ENCODE results near the gene CMIP.

The CMIP gene

GRCh38 chr16:81436386-81436785 lies 8.2 kb upstream of the CMIP start:
- Histone ChIP-seq H3K9me3 (ENCODE audit: insufficient read depth, low read depth, low read length) (peaks cover 4% of the 10 kb centered on the region), H3K4ac (ENCODE audit: low read depth, low read length) (no peak overlapping the region), H3K27me3 (ENCODE audit: insufficient read depth, low read length) (no peaks in the 10 kb centered on the region), H4K8ac (ENCODE audit: low read depth, low read length) (no peak overlapping the region), H2AK5ac (ENCODE audit: low read length) (no peak overlapping the region), H2BK120ac (ENCODE audit: insufficient read depth, low read length, poor library complexity) (no peak overlapping the region), H3K79me2 (ENCODE audit: control insufficient read depth, insufficient read depth, low read length, poor library complexity) (no peaks in the 10 kb centered on the region), H3K79me1 (ENCODE audit: low read length) (peaks cover 10% of the 10 kb centered on the region), H3K23ac (ENCODE audit: low read length) (no peak overlapping the region), H4K91ac (ENCODE audit: low read depth, low read length) (no peak overlapping the region), H3K4me2 (ENCODE audit: low read length) (no peak overlapping the region), H3K18ac (ENCODE audit: low read length) (no peak overlapping the region), H4K12ac (ENCODE audit: low read depth, low read length) (no peak overlapping the region), H3K36me3 (ENCODE audit: control insufficient read depth in 1 of 2, insufficient read depth in 2 of 2, low read length in 2 of 2) (no peaks in the 10 kb centered on the region), H3K27ac (ENCODE audit: low read depth, low read length) (no peak overlapping the region), H3K4me3 (ENCODE audit: low read depth, low read length) (no peak overlapping the region), H3K4me1 (ENCODE audit: control insufficient read depth in 1 of 2, insufficient read depth in 2 of 2, low read length in 2 of 2) (peaks cover 13 to 22% of the 10 kb centered on the region in 2 experiments), H2BK5ac (ENCODE audit: low read depth, low read length, poor library complexity) (no peak overlapping the region), H3K9ac (ENCODE audit: low read length) (no peak overlapping the region), H3K14ac (ENCODE audit: low read length) (no peak overlapping the region), H2AFZ (ENCODE audit: insufficient read depth, low read length, poor library complexity) (no peak overlapping the region), H2BK12ac (ENCODE audit: low read length) (no peak overlapping the region)
- no peak for DNase-seq
- no CpG with 5 or more reads among the region's 6 CpGs for WGBS (ENCODE audit: extremely low coverage, insufficient coverage, insufficient read length)

GRCh38 chr16:81437865-81438264 lies 6.7 kb upstream of the CMIP start:
- Histone ChIP-seq H2AFZ (ENCODE audit: insufficient read depth, low read length, poor library complexity) (no peak overlapping the region), H3K4me3 (ENCODE audit: low read depth, low read length) (no peak overlapping the region)
- no CpG with 5 or more reads among the region's 10 CpGs for WGBS (ENCODE audit: extremely low coverage, insufficient coverage, insufficient read length)

GRCh38 chr16:81440888-81441761 lies 3.5 kb upstream of the CMIP start:
- H3K79me1 ChIP-seq (ENCODE audit: low read length) = peaks cover 16% of the 10 kb centered on the region
- no peak overlapping the region for H4K12ac ChIP-seq (ENCODE audit: low read depth, low read length)
- no peak overlapping the region for H3K9ac ChIP-seq (ENCODE audit: low read length)
- H3K79me2 ChIP-seq (ENCODE audit: control insufficient read depth, insufficient read depth, low read length, poor library complexity) = peaks cover 14% of the 10 kb centered on the region
- H2AFZ ChIP-seq (ENCODE audit: insufficient read depth, low read length, poor library complexity) = no peak overlapping the region
- no peak overlapping the region for H4K8ac ChIP-seq (ENCODE audit: low read depth, low read length)
- H2BK5ac ChIP-seq (ENCODE audit: low read depth, low read length, poor library complexity) = no peak overlapping the region
- H2BK120ac ChIP-seq (ENCODE audit: insufficient read depth, low read length, poor library complexity) = no peak overlapping the region
- H2AK5ac ChIP-seq (ENCODE audit: low read length) = no peak overlapping the region
- peak overlapping the region; percentile 17 for H2BK12ac ChIP-seq (ENCODE audit: low read length)
- peaks cover 2% of the 10 kb centered on the region for H3K9me3 ChIP-seq (ENCODE audit: insufficient read depth, low read depth, low read length)
- H3K18ac ChIP-seq (ENCODE audit: low read length) = no peak overlapping the region
- no peak overlapping the region for H3K4me3 ChIP-seq (ENCODE audit: low read depth, low read length)
- no peak overlapping the region for H3K4me2 ChIP-seq (ENCODE audit: low read length)
- DNase-seq = peak; percentile 90 to 92
- peak overlapping the region; percentile 20 for H3K14ac ChIP-seq (ENCODE audit: low read length)
- no peak overlapping the region for H3K27ac ChIP-seq (ENCODE audit: low read depth, low read length)
- WGBS (ENCODE audit: extremely low coverage, insufficient coverage, insufficient read length) = no CpG with 5 or more reads among the region's 21 CpGs
- H4K91ac ChIP-seq (ENCODE audit: low read depth, low read length) = peak overlapping the region; percentile 9
- H3K27me3 ChIP-seq (ENCODE audit: insufficient read depth, low read length) = no peaks in the 10 kb centered on the region
- peaks cover 14 to 16% of the 10 kb centered on the region in 2 experiments for H3K4me1 ChIP-seq (ENCODE audit: control insufficient read depth in 1 of 2, insufficient read depth in 2 of 2, low read length in 2 of 2)
- no peak overlapping the region for H3K23ac ChIP-seq (ENCODE audit: low read length)
- no peak overlapping the region for H3K4ac ChIP-seq (ENCODE audit: low read depth, low read length)
- H3K36me3 ChIP-seq (ENCODE audit: control insufficient read depth in 1 of 2, insufficient read depth in 2 of 2, low read length in 2 of 2) = no peaks in the 10 kb centered on the region

More at GRCh38 chr16:81437865-81438264, 6.7 kb upstream of the CMIP start:
- Histone ChIP-seq H3K36me3 (ENCODE audit: control insufficient read depth in 1 of 2, insufficient read depth in 2 of 2, low read length in 2 of 2) (no peaks in the 10 kb centered on the region), H4K8ac (ENCODE audit: low read depth, low read length) (no peak overlapping the region), H3K79me1 (ENCODE audit: low read length) (no peaks in the 10 kb centered on the region), H4K12ac (ENCODE audit: low read depth, low read length) (no peak overlapping the region), H2BK5ac (ENCODE audit: low read depth, low read length, poor library complexity) (no peak overlapping the region), H3K23ac (ENCODE audit: low read length) (no peak overlapping the region), H2BK120ac (ENCODE audit: insufficient read depth, low read length, poor library complexity) (no peak overlapping the region), H3K18ac (ENCODE audit: low read length) (no peak overlapping the region), H3K4ac (ENCODE audit: low read depth, low read length) (no peak overlapping the region), H2BK12ac (ENCODE audit: low read length) (no peak overlapping the region), H3K27ac (ENCODE audit: low read depth, low read length) (no peak overlapping the region), H2AK5ac (ENCODE audit: low read length) (no peak overlapping the region), H3K14ac (ENCODE audit: low read length) (no peak overlapping the region), H3K79me2 (ENCODE audit: control insufficient read depth, insufficient read depth, low read length, poor library complexity) (no peaks in the 10 kb centered on the region), H3K9me3 (ENCODE audit: insufficient read depth, low read depth, low read length) (peaks cover 4% of the 10 kb centered on the region), H3K4me1 (ENCODE audit: control insufficient read depth in 1 of 2, insufficient read depth in 2 of 2, low read length in 2 of 2) (peaks cover 10 to 16% of the 10 kb centered on the region in 2 experiments), H3K9ac (ENCODE audit: low read length) (no peak overlapping the region), H3K27me3 (ENCODE audit: insufficient read depth, low read length) (no peaks in the 10 kb centered on the region), H3K4me2 (ENCODE audit: low read length) (no peak overlapping the region), H4K91ac (ENCODE audit: low read depth, low read length) (no peak overlapping the region)
- DNase-seq = no peak

- no peak overlapping the region for H2BK12ac ChIP-seq (ENCODE audit: low read length)
- H2BK120ac ChIP-seq (ENCODE audit: insufficient read depth, low read length, poor library complexity) = no peak overlapping the region
- no peaks in the 10 kb centered on the region for H3K27me3 ChIP-seq (ENCODE audit: insufficient read depth, low read length)
- H3K9ac ChIP-seq (ENCODE audit: low read length) = no peak overlapping the region
- H4K8ac ChIP-seq (ENCODE audit: low read depth, low read length) = no peak overlapping the region
- H3K79me2 ChIP-seq (ENCODE audit: control insufficient read depth, insufficient read depth, low read length, poor library complexity) = peaks cover 26% of the 10 kb centered on the region
- no peak overlapping the region for H3K4me2 ChIP-seq (ENCODE audit: low read length)
- peaks cover 14 to 25% of the 10 kb centered on the region in 2 experiments for H3K4me1 ChIP-seq (ENCODE audit: control insufficient read depth in 1 of 2, insufficient read depth in 2 of 2, low read length in 2 of 2)
- H4K91ac ChIP-seq (ENCODE audit: low read depth, low read length) = no peak overlapping the region
- H3K4ac ChIP-seq (ENCODE audit: low read depth, low read length) = no peak overlapping the region
- no peak overlapping the region for H2AFZ ChIP-seq (ENCODE audit: insufficient read depth, low read length, poor library complexity)
- H2BK5ac ChIP-seq (ENCODE audit: low read depth, low read length, poor library complexity) = no peak overlapping the region
- peaks cover under 1% of the 10 kb centered on the region in 2 experiments for H3K36me3 ChIP-seq (ENCODE audit: control insufficient read depth in 1 of 2, insufficient read depth in 2 of 2, low read length in 2 of 2)
- H3K23ac ChIP-seq (ENCODE audit: low read length) = no peak overlapping the region
- H3K14ac ChIP-seq (ENCODE audit: low read length) = no peak overlapping the region
- no peaks in the 10 kb centered on the region for H3K9me3 ChIP-seq (ENCODE audit: insufficient read depth, low read depth, low read length)
- no peak overlapping the region for H3K18ac ChIP-seq (ENCODE audit: low read length)
- WGBS (ENCODE audit: extremely low coverage, insufficient coverage, insufficient read length) = no CpG with 5 or more reads among the region's 7 CpGs
- H3K27ac ChIP-seq (ENCODE audit: low read depth, low read length) = no peak overlapping the region
- H4K12ac ChIP-seq (ENCODE audit: low read depth, low read length) = no peak overlapping the region
- H3K79me1 ChIP-seq (ENCODE audit: low read length) = peaks cover 17% of the 10 kb centered on the region
- DNase-seq = no peak
- no peak overlapping the region for H2AK5ac ChIP-seq (ENCODE audit: low read length)
- no peak overlapping the region for H3K4me3 ChIP-seq (ENCODE audit: low read depth, low read length)
Measured at GRCh38 chr16:81442220-81442915, 2.2 kb upstream of the CMIP start.

All from trophoblast cell (in vitro differentiated cells and primary cell).